GM10248 (cell line): ENCODE results near the gene ITGA5.

Experiments used
- CTCF ChIA-PET: fragments of 300-600 bp; sonication (Branson Sonifier 250); formaldehyde crosslinking; extraction: SDS; loops from one replicate; lab custom pipeline; 2021; ENCODE audit warnings: antibody characterized with exemption; lab: Yijun Ruan, JAX
- POLR2A ChIA-PET: fragments of 350-650 bp; sonication (Branson Sonifier 250); formaldehyde crosslinking; extraction: SDS; loops from one replicate; lab custom pipeline; 2020; ENCODE audit warnings: antibody characterized with exemption; lab: Yijun Ruan, JAX
- DNase-seq: peaks from one replicate; pipeline ENCODE4 v3.0.0; 2012; ENCODE audit errors: extremely low spot score
- CTCF ChIP-seq: IDR thresholded peaks from 2 replicates; pipeline ENCODE4 v1.5.1; 2012; ENCODE audit warnings: mild to moderate bottlenecking, low read depth; ENCODE audit errors: extremely low read depth, missing control alignments, control extremely low read depth

The ITGA5 gene

GRCh38 chr12:54377797-54378515 lies 41.1 kb downstream of the ITGA5 start:
- no peak for TF ChIP-seq CTCF
- no peak for DNase-seq
- ChIA-PET CTCF (interaction anchor here (0.6 to 7.5 kb wide), 12 partner anchors 10 to 163 kb away, joined by 3 to 87 read pairs (median 37); partner anchors contain the start of gene COPZ1), POLR2A (no interaction called here)

- TF ChIP-seq CTCF, result no peak
- DNase-seq, result no peak
- ChIA-PET POLR2A (no interaction called here), CTCF (interaction anchor here (0.9 to 7.5 kb wide), 6 partner anchors 8 to 163 kb away, joined by 3 to 74 read pairs (median 3); no protein-coding TSS in a partner anchor)
These were observed 42.1 kb downstream of the ITGA5 start for GRCh38 chr12:54377007-54377406.

GRCh38 chr12:54376596-54376995 lies 42.5 kb downstream of the ITGA5 start:
- ChIA-PET POLR2A (no interaction called here), CTCF (interaction anchor here (0.9 to 7.5 kb wide), 7 partner anchors 9 to 162 kb away, joined by 3 to 74 read pairs (median 3); no protein-coding TSS in a partner anchor)
- no peak for TF ChIP-seq CTCF
- no peak for DNase-seq

GRCh38 chr12:54375259-54375579 lies 43.8 kb downstream of the ITGA5 start:
- no peak for DNase-seq
- ChIA-PET CTCF (interaction anchor here (0.8 to 5.9 kb wide), 8 partner anchors 15 to 160 kb away, joined by 4 to 49 read pairs (median 5); partner anchors contain the start of gene COPZ1), POLR2A (no interaction called here)
- no peak for TF ChIP-seq CTCF

GRCh38 chr12:54374562-54375258 lies 44.4 kb downstream of the ITGA5 start:
- no peak for TF ChIP-seq CTCF
- ChIA-PET CTCF (interaction anchor here (0.8 to 5.9 kb wide), 10 partner anchors 14 to 160 kb away, joined by 3 to 49 read pairs (median 4); partner anchors contain the start of gene COPZ1), POLR2A (no interaction called here)
- no peak for DNase-seq
